Stimulated activated naive CD8-positive, alpha-beta T cell treated with anti-CD3 and anti-CD28 coated beads, Interleukin-15, Interleukin-2, amounts not matched to agents 100 ng/mL and 50 ng/mL, for 24 hours (primary cell): Measurements from ENCODE around the gene RANBP3L.

Experiments
- H3K27ac Mint-ChIP-seq: one replicate; pipeline ENCODE4 v1.8.0; 2021; ENCODE audit warnings: mild to moderate bottlenecking, mixed read lengths
- H3K27me3 Mint-ChIP-seq: one replicate; pipeline ENCODE4 v1.8.0; 2021; ENCODE audit warnings: mixed read lengths
- H3K36me3 Mint-ChIP-seq: one replicate; pipeline ENCODE4 v1.8.0; 2021; ENCODE audit warnings: low read depth, mixed read lengths
- H3K4me1 Mint-ChIP-seq: one replicate; pipeline ENCODE4 v1.8.0; 2021; ENCODE audit warnings: low read depth, mixed read lengths
- H3K4me3 Mint-ChIP-seq: one replicate; pipeline ENCODE4 v1.8.0; 2021; ENCODE audit warnings: mild to moderate bottlenecking, mixed read lengths
- H3K9me3 Mint-ChIP-seq: one replicate; pipeline ENCODE4 v1.8.0; 2021; ENCODE audit warnings: mixed read lengths

The RANBP3L gene

DNA sequence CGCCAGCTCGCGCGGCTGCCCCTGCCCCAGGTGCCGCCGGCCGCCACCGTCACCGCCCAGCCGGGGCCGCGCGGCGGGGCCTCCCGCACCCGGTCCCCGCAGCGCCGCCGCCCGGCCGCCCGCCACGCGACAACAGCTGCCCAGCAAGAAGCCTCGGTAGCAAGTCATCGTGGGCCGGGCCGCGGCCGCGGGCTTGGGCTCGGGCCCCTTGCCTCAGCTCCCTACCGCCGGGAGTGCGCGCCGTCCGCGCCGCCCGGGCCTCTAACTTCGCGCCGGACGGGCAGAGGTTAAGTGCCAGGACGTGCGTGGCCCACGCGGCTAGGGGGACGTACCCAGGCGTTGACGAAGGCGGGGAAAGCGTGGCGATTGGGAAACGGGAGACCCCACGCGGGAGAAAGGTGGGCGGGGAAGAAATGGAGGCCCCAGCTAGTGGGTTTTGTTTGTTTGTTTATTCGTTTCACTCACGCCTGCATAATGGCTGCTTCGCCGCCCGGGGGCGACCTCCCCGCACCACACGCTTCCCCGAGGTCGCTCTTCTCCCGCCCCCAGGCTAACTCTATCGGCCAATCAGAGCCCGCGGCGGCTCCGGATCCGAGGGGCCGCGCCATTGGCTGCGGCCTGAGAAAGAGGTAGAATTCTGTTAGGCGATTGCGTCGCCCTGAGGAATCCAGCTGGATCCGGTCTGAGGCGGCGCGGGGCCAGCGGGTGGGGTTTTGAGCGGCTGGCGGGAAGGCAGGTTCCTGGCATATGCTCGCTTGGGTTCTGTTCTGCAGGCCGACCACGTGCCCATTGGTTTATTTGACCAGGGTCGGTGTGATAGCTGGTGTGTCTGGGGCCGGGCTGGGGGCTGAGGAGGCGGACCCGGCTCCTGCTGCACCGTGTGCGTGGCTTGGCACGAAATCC, 59.8 kb downstream of the RANBP3L start, which contains the start of gene NADK2:
TSS of gene NADK2 (minus strand) at position 295 of the 903 bp plus-strand sequence. CDS start at position 168, 127 bp downstream.
- no peaks in the 10 kb centered on the region for H3K9me3 Mint-ChIP-seq
- peak within 1 kb of the TSS; percentile 79 for H3K4me3 Mint-ChIP-seq
- peak within 1 kb of the TSS; percentile 95 for H3K27ac Mint-ChIP-seq
- H3K36me3 Mint-ChIP-seq = no peaks in the 10 kb centered on the region
- no peaks in the 10 kb centered on the region for H3K27me3 Mint-ChIP-seq
- peaks cover 49% of the 10 kb centered on the region for H3K4me1 Mint-ChIP-seq

DNA sequence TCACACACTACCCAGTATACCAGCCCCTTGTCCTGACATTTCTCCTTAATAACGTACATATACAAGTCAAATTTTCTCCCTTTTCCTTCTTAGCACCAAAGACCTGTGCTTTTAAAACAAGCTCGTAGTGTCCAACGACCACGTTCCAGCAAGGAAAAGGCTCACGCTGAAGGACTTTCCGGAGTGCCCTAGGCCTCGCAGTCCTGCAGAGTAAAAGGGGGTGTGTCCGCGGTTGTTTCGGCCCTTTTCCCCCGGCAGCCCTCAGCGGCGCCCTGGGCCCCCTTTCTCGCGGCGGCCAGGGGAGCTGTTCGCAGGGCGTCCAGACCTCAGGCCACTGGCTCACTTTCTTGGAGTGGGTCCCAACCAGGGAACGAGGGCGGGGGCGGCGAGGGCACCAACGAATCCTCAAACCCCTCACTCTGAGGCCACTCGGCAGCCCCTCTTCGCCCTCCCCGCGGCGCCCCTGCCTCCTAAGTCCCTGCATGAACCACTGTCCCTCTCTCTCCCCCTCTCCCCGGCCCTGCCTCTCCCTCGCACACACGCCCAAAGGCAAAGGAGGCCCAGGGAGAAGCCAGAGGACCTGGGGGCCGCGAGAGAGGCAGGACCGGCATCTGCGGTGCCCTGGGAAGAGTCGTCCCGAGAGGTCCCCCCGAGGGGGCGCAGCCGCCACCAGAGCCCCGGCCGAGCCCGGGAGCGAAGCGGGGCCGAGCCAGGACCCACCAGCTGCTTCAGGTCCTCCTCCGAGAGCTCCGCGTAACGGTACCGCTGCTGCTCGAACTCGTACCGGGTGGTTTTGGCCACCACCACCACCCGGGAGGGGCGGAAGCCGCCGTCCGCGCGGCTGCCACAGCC, 60.7 kb downstream of the RANBP3L start:
- Mint-ChIP-seq H3K4me1 (peaks cover 52% of the 10 kb centered on the region), H3K27me3 (no peaks in the 10 kb centered on the region), H3K36me3 (no peaks in the 10 kb centered on the region), H3K4me3 (peak overlapping the region; percentile 78), H3K27ac (peak overlapping the region; percentile 42), H3K9me3 (no peaks in the 10 kb centered on the region)

DNA sequence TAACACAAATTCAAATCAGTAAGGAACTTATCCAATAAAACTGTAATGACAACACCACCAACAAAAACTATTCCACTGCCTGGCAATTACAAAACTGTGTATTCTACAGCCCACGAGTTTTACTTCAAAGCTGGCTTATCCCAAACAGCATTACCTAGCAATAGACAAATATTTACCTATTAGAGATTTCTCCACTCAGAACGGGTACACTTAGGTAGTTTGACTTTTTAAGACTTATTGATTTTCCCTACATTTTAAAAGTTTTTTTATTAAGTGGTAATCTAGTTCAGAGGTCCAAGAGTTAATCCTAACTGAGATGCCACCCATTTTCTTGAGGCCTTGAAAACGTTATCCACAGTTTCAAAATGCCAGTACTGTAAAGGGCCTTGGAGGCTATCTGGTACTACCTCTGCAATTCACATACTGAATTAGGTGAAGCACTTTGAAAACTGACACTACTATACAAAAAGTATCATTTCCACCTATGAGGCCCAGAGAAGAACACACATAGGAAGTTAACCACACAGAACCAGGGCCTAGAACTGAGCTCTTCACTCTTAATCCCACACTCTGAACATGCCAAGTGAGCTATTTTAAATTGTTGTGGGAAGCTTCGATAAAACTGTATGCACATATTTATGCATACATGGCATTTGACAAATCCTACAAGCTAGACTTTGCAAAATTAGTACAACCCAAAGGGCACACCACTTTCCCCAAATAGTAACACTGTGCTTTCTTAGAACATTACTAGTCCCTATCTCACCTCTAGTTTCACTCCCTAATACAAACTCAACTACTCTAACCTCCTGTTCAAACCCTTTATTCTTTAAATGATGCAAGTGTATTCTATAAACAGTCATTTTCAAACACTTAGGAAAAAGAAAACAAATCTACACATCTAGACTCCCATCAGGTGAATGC, 62.1 kb downstream of the RANBP3L start:
- no peaks in the 10 kb centered on the region for H3K27me3 Mint-ChIP-seq
- H3K4me1 Mint-ChIP-seq = peaks cover 52% of the 10 kb centered on the region
- H3K27ac Mint-ChIP-seq = peak overlapping the region; percentile 32
- H3K4me3 Mint-ChIP-seq = peak overlapping the region; percentile 78
- H3K9me3 Mint-ChIP-seq = no peaks in the 10 kb centered on the region
- no peaks in the 10 kb centered on the region for H3K36me3 Mint-ChIP-seq

DNA sequence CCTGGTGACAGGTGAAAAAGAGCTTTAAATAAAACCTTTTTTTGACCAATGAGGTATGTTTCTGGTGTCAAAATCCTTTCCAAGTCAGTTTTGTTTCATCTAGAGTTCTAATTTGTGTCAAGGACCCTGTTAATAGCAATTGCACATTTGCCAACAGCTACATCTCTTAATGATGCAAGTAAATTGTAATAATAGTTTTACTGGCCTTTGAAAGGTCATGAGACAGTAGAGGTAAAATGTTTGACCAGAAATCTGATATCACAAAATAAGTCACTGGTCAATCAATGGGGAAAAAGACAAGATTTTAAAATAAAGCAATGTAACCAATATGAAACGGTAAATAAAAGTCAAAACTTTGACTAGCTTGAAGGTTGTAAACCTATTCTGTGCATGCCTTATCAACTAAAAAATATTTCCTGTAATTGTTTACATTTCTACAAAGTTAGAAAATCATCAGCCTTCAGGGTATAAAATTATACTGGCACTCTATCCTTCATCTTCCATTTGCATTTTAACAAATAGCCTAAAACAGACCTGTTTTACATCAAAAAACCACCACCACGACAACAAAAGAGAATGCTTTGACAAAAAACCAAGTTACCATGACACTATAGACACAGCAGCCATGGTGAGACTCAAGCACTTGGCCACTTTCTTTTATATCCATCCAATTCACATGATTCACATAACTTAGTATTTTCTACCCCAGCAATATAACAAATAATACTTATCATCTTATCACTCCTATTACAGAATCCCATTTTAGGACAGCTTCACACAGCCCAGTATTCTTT, 63.0 kb downstream of the RANBP3L start:
- Mint-ChIP-seq H3K36me3 (no peaks in the 10 kb centered on the region), H3K9me3 (no peaks in the 10 kb centered on the region), H3K4me1 (peaks cover 48% of the 10 kb centered on the region), H3K27me3 (no peaks in the 10 kb centered on the region), H3K27ac (no peak overlapping the region), H3K4me3 (no peak overlapping the region)

DNA sequence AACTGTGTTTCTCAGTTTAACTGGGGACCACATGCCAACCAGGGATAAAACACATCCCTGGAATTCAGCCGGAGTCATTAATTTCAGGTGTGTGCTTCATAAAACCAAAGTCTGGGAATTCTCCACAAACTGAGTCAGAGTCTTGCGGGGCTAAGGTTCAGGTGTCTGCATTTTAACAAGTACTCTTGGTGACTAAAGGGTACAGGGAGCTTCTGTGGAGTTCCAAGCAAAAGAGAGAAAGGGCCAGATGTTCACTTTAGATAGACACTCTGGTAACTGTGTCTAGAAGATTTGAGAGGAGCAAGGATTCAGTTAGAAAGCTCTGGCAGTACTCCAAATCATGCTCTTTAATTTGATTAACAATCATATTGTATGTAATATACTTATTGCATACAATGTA, 64.0 kb downstream of the RANBP3L start:
- Mint-ChIP-seq H3K27me3 (no peaks in the 10 kb centered on the region), H3K27ac (no peak overlapping the region), H3K36me3 (no peaks in the 10 kb centered on the region), H3K4me1 (peaks cover 39% of the 10 kb centered on the region), H3K4me3 (no peak overlapping the region), H3K9me3 (no peaks in the 10 kb centered on the region)

DNA sequence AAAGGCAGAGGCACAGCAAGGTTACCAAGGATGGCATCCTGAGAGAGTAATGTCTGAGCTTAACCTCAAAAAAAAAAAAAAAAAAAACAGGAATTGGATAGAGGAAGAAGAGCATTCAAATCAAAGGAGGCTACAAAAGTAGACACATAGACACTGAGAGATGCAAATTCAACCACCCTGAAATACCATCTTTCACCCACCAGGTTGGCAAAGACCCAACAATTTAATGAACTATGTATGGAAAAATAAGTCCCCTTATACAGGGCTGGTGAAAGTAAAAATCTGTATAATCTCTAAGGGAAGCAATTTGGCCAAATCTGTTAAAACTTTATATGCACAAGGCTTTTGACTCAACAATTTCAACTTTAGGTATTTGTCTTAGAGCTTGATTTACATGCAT, 64.9 kb downstream of the RANBP3L start:
- no peaks in the 10 kb centered on the region for H3K9me3 Mint-ChIP-seq
- no peaks in the 10 kb centered on the region for H3K36me3 Mint-ChIP-seq
- no peak overlapping the region for H3K4me3 Mint-ChIP-seq
- no peak overlapping the region for H3K27ac Mint-ChIP-seq
- no peaks in the 10 kb centered on the region for H3K27me3 Mint-ChIP-seq
- H3K4me1 Mint-ChIP-seq = peaks cover 30% of the 10 kb centered on the region

DNA sequence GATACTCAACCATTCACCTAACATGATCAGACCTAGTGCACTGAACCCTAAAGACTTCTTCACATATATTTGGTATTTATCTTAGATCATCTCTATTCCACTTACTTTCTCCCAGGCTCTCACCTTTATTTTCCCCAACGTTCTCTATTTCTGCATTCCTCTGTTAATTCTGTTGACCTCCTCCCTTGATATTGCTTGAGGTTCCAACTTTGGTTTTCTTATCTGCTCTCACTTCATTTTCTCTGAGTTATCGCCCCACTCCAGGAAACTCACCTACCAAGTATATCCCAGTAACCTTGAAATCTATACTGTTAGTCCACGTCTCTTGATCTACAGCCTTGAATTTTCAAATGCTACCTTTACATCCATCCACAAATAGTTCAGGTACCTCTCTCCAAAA, 69.2 kb downstream of the RANBP3L start:
- H3K27ac Mint-ChIP-seq = no peak overlapping the region
- peaks cover 3% of the 10 kb centered on the region for H3K4me1 Mint-ChIP-seq
- H3K36me3 Mint-ChIP-seq = no peaks in the 10 kb centered on the region
- H3K4me3 Mint-ChIP-seq = no peak overlapping the region
- H3K27me3 Mint-ChIP-seq = no peaks in the 10 kb centered on the region
- H3K9me3 Mint-ChIP-seq = no peaks in the 10 kb centered on the region

DNA sequence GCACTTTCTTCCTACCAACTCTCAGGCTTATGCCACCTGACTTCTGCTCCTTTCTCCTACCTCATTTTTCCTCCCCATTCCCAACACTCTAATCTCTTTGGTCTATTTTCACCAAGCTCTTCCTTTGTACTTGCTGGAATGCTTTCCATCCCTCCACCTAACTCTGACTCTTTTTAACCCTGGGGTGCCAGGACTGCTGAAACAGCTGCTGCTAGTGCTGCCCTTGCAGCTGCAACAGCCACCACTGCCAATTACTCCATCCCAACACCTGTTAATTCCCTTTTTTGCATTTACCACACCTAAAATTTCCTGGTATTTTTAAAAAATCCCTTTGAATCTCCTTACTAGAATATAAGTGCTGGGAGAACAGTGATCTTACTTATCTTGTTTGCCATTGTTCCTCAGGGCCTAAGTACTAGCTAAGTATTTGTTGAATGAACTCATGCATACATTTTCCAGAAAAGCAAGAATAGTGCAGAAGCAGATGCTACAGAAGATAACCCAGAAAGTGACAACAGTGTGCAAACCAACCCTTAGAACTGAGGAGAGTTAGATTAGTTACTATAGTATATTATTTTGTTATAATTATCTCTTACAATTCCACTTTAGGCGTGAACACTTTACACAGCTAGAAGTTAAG, 71.4 kb downstream of the RANBP3L start:
- Mint-ChIP-seq H3K27ac (no peak overlapping the region), H3K36me3 (peaks cover 12% of the 10 kb centered on the region), H3K27me3 (no peaks in the 10 kb centered on the region), H3K9me3 (no peaks in the 10 kb centered on the region), H3K4me1 (no peaks in the 10 kb centered on the region), H3K4me3 (no peak overlapping the region)

DNA sequence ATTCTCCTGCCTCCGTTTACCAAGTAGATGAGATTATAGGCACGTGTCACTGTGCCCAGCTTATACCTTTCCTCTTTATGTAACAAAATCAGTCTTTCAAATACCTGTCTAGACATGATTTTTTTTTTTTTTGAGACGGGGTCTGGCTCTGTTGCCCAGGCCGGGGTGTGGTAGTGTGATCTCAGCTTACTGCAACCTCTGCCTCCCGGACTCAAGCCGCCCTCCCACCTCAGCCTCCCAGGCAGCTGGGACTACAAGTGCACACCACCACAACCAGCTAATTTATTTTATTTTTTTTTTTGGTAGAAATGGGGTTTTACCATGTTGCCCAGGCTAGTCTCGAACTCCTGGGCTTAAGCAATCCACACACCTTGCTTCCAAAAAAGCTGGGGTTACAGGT, 73.2 kb downstream of the RANBP3L start:
- Mint-ChIP-seq H3K27ac (no peak overlapping the region), H3K36me3 (peaks cover 21% of the 10 kb centered on the region), H3K4me3 (no peak overlapping the region), H3K4me1 (no peaks in the 10 kb centered on the region), H3K9me3 (no peaks in the 10 kb centered on the region), H3K27me3 (no peaks in the 10 kb centered on the region)

DNA sequence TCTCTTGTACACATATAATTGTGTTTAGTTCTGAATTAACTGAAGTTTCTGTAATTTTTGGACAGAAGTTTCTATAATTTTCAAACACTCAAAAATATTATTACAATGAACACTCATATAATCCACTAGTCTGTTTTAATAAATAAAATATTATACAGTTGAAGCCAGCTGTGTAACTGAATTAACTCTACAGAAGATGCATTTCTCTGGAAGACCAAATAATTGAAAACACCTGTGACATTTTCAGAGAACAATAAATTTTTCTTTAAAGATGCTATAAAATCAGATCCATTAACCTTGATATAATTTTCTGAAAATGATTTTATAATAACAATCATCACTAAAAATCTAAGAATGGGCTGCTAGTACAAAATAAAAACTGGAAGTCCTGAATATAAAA, 74.7 kb downstream of the RANBP3L start:
- Mint-ChIP-seq H3K27me3 (no peaks in the 10 kb centered on the region), H3K4me3 (no peak overlapping the region), H3K4me1 (no peaks in the 10 kb centered on the region), H3K36me3 (peaks cover 21% of the 10 kb centered on the region), H3K27ac (no peak overlapping the region), H3K9me3 (no peaks in the 10 kb centered on the region)

DNA sequence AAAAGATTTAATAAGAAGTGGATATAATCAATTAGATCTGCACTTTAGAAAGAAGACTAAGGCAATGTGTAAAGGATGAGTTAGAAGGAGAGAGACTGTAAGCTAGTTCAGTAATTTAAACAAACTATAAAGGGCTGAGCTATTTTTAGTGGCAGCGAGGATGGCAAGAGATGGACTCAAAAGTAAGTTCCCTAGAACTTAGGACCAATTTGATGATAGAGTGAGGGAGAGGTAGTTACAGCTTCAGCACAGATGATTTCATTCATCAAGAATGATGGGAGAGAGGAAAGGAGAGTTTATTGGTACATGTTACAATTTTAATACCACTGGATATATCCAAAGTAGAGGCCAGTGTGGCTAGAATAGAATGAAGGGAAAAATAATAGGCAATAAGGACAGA, 79.1 kb downstream of the RANBP3L start:
- Mint-ChIP-seq H3K36me3 (peaks cover 32% of the 10 kb centered on the region), H3K4me1 (no peaks in the 10 kb centered on the region), H3K27ac (no peak overlapping the region)

DNA sequence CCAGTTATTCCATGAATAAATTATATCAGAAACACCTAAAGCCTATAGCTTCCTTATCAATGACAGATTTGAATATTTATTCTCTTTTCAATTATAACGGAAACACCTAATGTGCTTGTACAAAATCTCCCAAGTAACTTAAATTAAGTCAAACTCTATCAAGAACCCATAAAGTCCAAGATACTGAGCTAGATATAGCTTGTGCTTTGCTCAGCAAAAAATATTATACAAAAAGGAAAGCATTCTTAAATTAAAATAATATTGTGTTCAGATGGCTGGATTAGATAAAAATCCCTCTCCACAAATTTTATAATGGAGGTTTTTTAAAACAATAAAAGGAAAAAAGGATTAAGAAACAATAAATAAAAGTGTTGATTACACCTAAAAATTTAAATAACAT, 83.7 kb downstream of the RANBP3L start:
- Mint-ChIP-seq H3K4me1 (no peaks in the 10 kb centered on the region), H3K27me3 (no peaks in the 10 kb centered on the region), H3K4me3 (no peak overlapping the region)

More for the DNA sequence above, 79.1 kb downstream of the RANBP3L start:
- H3K4me3 Mint-ChIP-seq = no peak overlapping the region
- no peaks in the 10 kb centered on the region for H3K27me3 Mint-ChIP-seq
- no peaks in the 10 kb centered on the region for H3K9me3 Mint-ChIP-seq

DNA sequence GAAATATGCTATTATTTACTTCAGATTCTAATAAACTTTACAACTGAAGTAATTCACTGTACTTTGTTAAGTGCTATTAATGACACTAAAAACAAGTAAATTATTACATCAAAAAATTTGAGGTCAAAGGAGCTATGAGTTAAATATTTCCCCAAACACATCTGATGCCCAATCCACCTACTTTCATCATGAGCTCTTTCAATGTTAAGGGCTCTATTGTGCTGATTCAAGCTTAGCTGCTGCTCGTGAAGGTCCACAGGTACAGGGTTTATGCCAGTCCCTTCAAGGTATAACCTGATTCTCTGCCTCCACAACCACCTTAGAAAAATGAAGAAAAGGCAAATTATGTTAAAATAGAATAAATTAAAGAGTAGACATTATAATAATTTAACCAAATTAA, 84.1 kb downstream of the RANBP3L start:
- no peak overlapping the region for H3K27ac Mint-ChIP-seq
- no peaks in the 10 kb centered on the region for H3K4me1 Mint-ChIP-seq
- no peak overlapping the region for H3K4me3 Mint-ChIP-seq
- no peaks in the 10 kb centered on the region for H3K9me3 Mint-ChIP-seq
- peaks cover 27% of the 10 kb centered on the region for H3K36me3 Mint-ChIP-seq
- no peaks in the 10 kb centered on the region for H3K27me3 Mint-ChIP-seq

More for the DNA sequence above, 83.7 kb downstream of the RANBP3L start:
- Mint-ChIP-seq H3K9me3 (no peaks in the 10 kb centered on the region), H3K36me3 (peaks cover 23% of the 10 kb centered on the region), H3K27ac (no peak overlapping the region)
